ENCODE results near the gene EDN2. TPM values are rescaled to one million over a fixed set of nuclear protein-coding genes. Genes with fewer than 3 reads are reported as not detected.
A peak's percentile ranks its signal among the peaks of the same experiment; 100 is the strongest.

The EDN2 gene
- total RNA-seq, 1 experiment from 2014 or later: 0.24 TPM

- TF ChIP-seq CTCF (conservative IDR thresholded peaks at IDR 0.05): no peak
- H3K27ac Mint-ChIP-seq: no peak overlapping the region
- Histone ChIP-seq H2BK12ac (ENCODE audit: insufficient read length, low read depth, low read length) (no peak overlapping the region), H2BK5ac (ENCODE audit: insufficient read length, low read length) (no peak overlapping the region), H2AK5ac (ENCODE audit: insufficient read length, low read length) (no peak overlapping the region), H4K91ac (ENCODE audit: insufficient read length, low read depth, low read length) (no peak overlapping the region), H2BK20ac (ENCODE audit: low read depth, low read length, poor library complexity, severe bottlenecking) (no peak overlapping the region), H3K9me3 (ENCODE audit: control insufficient read depth, low read depth, low read length) (no peaks in the 10 kb centered on the region), H3K23me2 (ENCODE audit: insufficient read length, low read depth, low read length, poor library complexity, severe bottlenecking) (no peaks in the 10 kb centered on the region), H2AFZ (ENCODE audit: low read length) (no peak overlapping the region), H4K20me1 (ENCODE audit: control insufficient read depth, insufficient read depth, insufficient read length) (no peaks in the 10 kb centered on the region), H3K14ac (ENCODE audit: insufficient read depth, low read length) (peak overlapping the region; percentile 79; the same call in 1 of the 2 replicates), H2BK15ac (ENCODE audit: low read depth, low read length) (no peak overlapping the region), H4K8ac (replicated peaks; ENCODE audit: insufficient read length, low read depth, low read length) (no peak overlapping the region), H3K4me1 (ENCODE audit: insufficient read depth, low read length) (peaks cover 4% of the 10 kb centered on the region; the same call in 1 of the 2 replicates), H3K23ac (ENCODE audit: insufficient read length, low read depth, low read length) (no peak overlapping the region), H3K4me2 (ENCODE audit: insufficient read depth, insufficient read length, low read length) (no peak overlapping the region), H4K5ac (ENCODE audit: insufficient read length, low read depth, low read length) (no peak overlapping the region), H2BK120ac (ENCODE audit: low read depth, low read length, poor library complexity, severe bottlenecking) (no peak overlapping the region), H3T11ph (ENCODE audit: low read length) (no peak overlapping the region), H3K9ac (ENCODE audit: extremely low read depth, insufficient read length, low read length) (no peak overlapping the region), H3K79me1 (ENCODE audit: insufficient read depth, low read depth, low read length, poor library complexity, severe bottlenecking) (no peaks in the 10 kb centered on the region), H3K27me3 (ENCODE audit: insufficient read depth, low read length) (no peaks in the 10 kb centered on the region), H3K18ac (ENCODE audit: insufficient read length, low read depth, low read length) (no peak overlapping the region), H3K56ac (ENCODE audit: insufficient read length, low read depth, low read length) (no peak overlapping the region), H3K27ac (ENCODE audit: insufficient read length, low read depth, low read length) (no peak overlapping the region), H3K4ac (ENCODE audit: low read depth, low read length) (no peak overlapping the region), H3K79me2 (ENCODE audit: insufficient read depth, low read length) (no peaks in the 10 kb centered on the region)
- no peak overlapping the region for H3K4me3 Mint-ChIP-seq
- no peaks in the 10 kb centered on the region for H3K36me3 Mint-ChIP-seq (ENCODE audit: insufficient read depth in 1 of 3, low read depth in 3 of 3)
- peaks cover 17 to 18% of the 10 kb centered on the region in 2 experiments for H3K4me1 Mint-ChIP-seq
- no CpG with 5 or more reads among the region's 6 CpGs for WGBS (ENCODE audit: extremely low coverage, insufficient read length, low lambda C conversion rate)
- DNase-seq: no peak
- no peaks in the 10 kb centered on the region; a peak in 1 of 5 replicates for H3K9me3 Mint-ChIP-seq
- peaks cover 4% of the 10 kb centered on the region for H3K27me3 Mint-ChIP-seq (ENCODE audit: low read depth)
These were observed 23.4 kb upstream of the EDN2 start for GRCh38 chr1:41507836-41508235.

Measured in H9 (cell line).